ENCODE measurements around the gene DAB2IP.

DAB2IP gene

GRCh38 chr9:121767171-121767769, 115.8 kb downstream of the DAB2IP start:
- DNase-seq = no peak

GRCh38 chr9:121768416-121769015, 117.1 kb downstream of the DAB2IP start:
- DNase-seq = no peak

- DNase-seq = no peak
Observed at GRCh38 chr9:121769939-121770338, 118.5 kb downstream of the DAB2IP start.

GRCh38 chr9:121770415-121771273, 119.2 kb downstream of the DAB2IP start:
- DNase-seq = no peak

- DNase-seq = no peak
Observed at GRCh38 chr9:121771418-121771817, 120.0 kb downstream of the DAB2IP start.

GRCh38 chr9:121771851-121772599, 120.6 kb downstream of the DAB2IP start:
- no peak for DNase-seq

GRCh38 chr9:121772600-121773285, 121.3 kb downstream of the DAB2IP start:
- no peak for DNase-seq

GRCh38 chr9:121773286-121773953, 122.0 kb downstream of the DAB2IP start:
- DNase-seq = no peak

GRCh38 chr9:121773954-121774714, 122.7 kb downstream of the DAB2IP start:
- no peak for DNase-seq

GRCh38 chr9:121774715-121775613, 123.5 kb downstream of the DAB2IP start:
- DNase-seq = no peak

GRCh38 chr9:121776001-121776738, 124.7 kb downstream of the DAB2IP start:
- DNase-seq = no peak

GRCh38 chr9:121776739-121777637, 125.6 kb downstream of the DAB2IP start:
- no peak for DNase-seq

GRCh38 chr9:121778252-121779225, 127.1 kb downstream of the DAB2IP start:
- no peak for DNase-seq

- DNase-seq = no peak
Observed at GRCh38 chr9:121779381-121780117, 128.1 kb downstream of the DAB2IP start.

- no peak for DNase-seq
Observed at GRCh38 chr9:121780177-121781040, 129.0 kb downstream of the DAB2IP start.
